ENCODE data around the gene ENPP6.

GRCh38 chr4:184188443-184189400 lies 29.0 kb downstream of the ENPP6 start:
- TF ChIP-seq CTCF (IDR thresholded peaks at IDR 0.05 in 4 of 5, conservative IDR thresholded peaks at IDR 0.05 in 1 of 5): no peak
- TF ChIP-seq POLR2A (IDR thresholded peaks at IDR 0.05): no peak
